ENCODE data around the gene SIRT3.
"Not testable (repeated sequence)": the region's sequence is repeated elsewhere in the genome, so short reads cannot be mapped to it uniquely, and the experiment has no call there.

The SIRT3 gene

DNA sequence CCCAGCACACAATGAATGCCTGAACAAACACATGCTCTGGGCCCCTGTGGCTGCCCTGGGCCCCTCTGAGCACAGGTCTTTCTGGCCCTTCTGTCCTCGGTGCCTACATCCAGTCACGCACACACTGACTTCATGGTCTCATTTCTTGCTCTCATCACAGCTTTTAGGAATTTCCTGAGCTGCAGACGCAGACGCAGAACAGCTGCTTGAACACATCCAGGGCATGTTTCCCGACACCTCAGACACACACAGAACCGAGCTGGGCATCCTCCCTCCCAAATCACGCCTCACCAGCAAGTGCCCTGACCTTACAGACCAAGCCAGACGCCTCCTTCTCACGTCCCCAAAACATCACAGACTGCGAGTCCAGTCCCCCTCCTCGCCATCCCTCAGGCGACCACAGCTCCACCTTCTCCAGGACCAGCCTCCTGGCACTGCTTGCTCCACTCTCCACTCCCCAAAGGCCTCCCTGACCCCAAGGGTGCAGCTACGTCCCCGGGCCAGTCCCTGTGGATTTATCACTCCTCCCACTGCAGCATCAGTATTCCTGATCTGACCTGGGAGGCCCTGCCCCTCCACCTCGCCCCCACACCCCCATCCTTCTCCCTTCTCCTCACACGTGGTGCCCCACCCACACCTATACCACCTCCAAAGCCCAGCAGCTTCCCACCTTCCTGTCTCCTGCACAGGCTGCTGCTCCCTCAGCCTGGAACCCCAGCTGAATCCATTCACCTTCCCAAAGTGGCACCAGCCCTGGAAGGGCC, 12.9 kb downstream of the SIRT3 start:
- H3K4me3 ChIP-seq (ENCODE audit: low read length), result no peak overlapping the region
- H3K36me3 ChIP-seq (replicated peaks; ENCODE audit: insufficient read depth, low read length), result no peaks in the 10 kb centered on the region
- no peak overlapping the region for H3K4me2 ChIP-seq (ENCODE audit: low read depth, low read length)
- no peaks in the 10 kb centered on the region for H3K9me3 ChIP-seq (replicated peaks; ENCODE audit: insufficient read depth, low read length)
- H4K20me1 ChIP-seq (ENCODE audit: insufficient read depth, low read length), result no peaks in the 10 kb centered on the region
- no peak for DNase-seq
- H3F3A ChIP-seq (ENCODE audit: insufficient read depth, low read length), result no peaks in the 10 kb centered on the region
- H3K4me1 ChIP-seq (ENCODE audit: low read length), result no peaks in the 10 kb centered on the region
- H3K79me2 ChIP-seq (ENCODE audit: low read length), result no peaks in the 10 kb centered on the region
- H3K27ac ChIP-seq (ENCODE audit: low read length), result no peak overlapping the region
- no peak overlapping the region for H2AFZ ChIP-seq (ENCODE audit: low read length)
- no peak for TF ChIP-seq EZH2 (optimal IDR thresholded peaks at IDR 0.05; ENCODE audit: low read depth, low read length)
- TF ChIP-seq, protein P1, sequence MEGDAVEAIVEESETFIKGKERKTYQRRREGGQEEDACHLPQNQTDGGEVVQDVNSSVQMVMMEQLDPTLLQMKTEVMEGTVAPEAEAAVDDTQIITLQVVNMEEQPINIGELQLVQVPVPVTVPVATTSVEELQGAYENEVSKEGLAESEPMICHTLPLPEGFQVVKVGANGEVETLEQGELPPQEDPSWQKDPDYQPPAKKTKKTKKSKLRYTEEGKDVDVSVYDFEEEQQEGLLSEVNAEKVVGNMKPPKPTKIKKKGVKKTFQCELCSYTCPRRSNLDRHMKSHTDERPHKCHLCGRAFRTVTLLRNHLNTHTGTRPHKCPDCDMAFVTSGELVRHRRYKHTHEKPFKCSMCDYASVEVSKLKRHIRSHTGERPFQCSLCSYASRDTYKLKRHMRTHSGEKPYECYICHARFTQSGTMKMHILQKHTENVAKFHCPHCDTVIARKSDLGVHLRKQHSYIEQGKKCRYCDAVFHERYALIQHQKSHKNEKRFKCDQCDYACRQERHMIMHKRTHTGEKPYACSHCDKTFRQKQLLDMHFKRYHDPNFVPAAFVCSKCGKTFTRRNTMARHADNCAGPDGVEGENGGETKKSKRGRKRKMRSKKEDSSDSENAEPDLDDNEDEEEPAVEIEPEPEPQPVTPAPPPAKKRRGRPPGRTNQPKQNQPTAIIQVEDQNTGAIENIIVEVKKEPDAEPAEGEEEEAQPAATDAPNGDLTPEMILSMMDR (IDR thresholded peaks at IDR 0.05; ENCODE audit: low read length), result no peak
- no peak for TF ChIP-seq EZH2phosphoT487 (IDR thresholded peaks at IDR 0.05; ENCODE audit: low read length)
- H3K9me2 ChIP-seq (replicated peaks; ENCODE audit: insufficient read depth, low read length), result no peaks in the 10 kb centered on the region
- no peaks in the 10 kb centered on the region for H3K27me3 ChIP-seq (replicated peaks; ENCODE audit: insufficient read depth, low read length)
- H3K9ac ChIP-seq (ENCODE audit: low read length), result no peak overlapping the region

DNA sequence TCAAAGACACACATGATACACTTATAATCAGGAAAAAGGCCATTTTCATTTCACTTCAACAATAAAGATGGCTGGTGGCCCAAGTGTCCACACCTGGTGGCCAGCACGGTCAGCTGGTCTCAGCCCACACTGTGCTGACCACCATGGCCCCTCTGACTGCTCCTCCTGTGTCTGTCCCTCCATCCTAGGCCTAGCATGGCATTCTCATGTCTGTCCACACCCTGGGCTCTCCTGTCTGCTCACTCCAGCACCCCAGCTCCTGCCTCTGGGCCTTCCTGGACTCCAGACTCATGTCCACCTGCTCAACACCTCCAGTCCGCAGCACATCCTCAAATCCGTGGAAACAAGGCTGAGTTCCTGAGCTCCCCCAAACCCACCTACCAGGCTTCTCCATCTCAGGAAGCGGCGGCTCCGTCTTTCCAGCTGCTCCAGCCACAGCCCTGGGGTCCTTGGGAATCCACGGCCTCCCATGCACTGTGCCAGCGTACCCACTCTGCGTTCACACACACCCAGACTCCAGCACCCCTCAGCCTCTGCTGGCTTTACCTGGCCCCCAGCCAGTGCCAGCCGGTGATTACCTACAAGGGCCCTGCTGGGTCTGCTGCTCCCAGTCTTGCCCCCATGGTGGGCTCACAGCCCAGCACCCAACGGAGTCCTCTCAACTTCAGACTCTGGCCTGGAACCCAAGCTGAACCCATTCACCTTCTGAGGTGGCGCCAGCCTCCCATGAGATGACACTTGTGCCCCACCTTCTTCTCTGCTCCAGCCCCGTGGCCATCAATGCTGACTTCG, 13.9 kb downstream of the SIRT3 start:
- Histone ChIP-seq H3F3A (ENCODE audit: insufficient read depth, low read length) (no peaks in the 10 kb centered on the region), H4K20me1 (ENCODE audit: insufficient read depth, low read length) (no peaks in the 10 kb centered on the region), H2AFZ (ENCODE audit: low read length) (no peak overlapping the region), H3K79me2 (ENCODE audit: low read length) (no peaks in the 10 kb centered on the region), H3K9ac (ENCODE audit: low read length) (no peak overlapping the region), H3K9me2 (replicated peaks; ENCODE audit: insufficient read depth, low read length) (no peaks in the 10 kb centered on the region), H3K4me1 (ENCODE audit: low read length) (no peaks in the 10 kb centered on the region), H3K27me3 (replicated peaks; ENCODE audit: insufficient read depth, low read length) (no peaks in the 10 kb centered on the region), H3K9me3 (replicated peaks; ENCODE audit: insufficient read depth, low read length) (no peaks in the 10 kb centered on the region), H3K36me3 (replicated peaks; ENCODE audit: insufficient read depth, low read length) (no peaks in the 10 kb centered on the region), H3K27ac (ENCODE audit: low read length) (no peak overlapping the region), H3K4me2 (ENCODE audit: low read depth, low read length) (no peak overlapping the region), H3K4me3 (ENCODE audit: low read length) (no peak overlapping the region)
- no peak for DNase-seq
- no peak for TF ChIP-seq EZH2 (optimal IDR thresholded peaks at IDR 0.05; ENCODE audit: low read depth, low read length)
- TF ChIP-seq, protein P1 (IDR thresholded peaks at IDR 0.05; ENCODE audit: low read length), result no peak

DNA sequence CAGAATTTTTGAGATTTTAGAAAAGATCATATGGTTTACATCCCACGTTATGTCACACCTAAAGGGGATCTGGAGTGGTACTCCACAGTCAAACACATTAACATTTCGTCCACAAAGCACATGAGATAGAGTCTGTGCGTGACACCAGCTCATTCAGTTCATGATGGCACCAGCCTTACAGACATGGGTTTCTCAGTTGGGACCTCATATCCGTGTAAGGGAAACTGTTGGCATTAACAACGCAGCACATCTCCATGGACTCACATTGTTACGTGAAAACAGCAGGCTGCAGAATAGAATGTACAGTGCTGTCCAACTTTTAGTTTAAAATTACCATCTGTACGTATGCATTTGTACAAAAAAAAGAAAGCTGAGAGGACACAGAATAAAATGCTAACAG, 14.6 kb downstream of the SIRT3 start:
- no peak overlapping the region for H3K4me2 ChIP-seq (ENCODE audit: low read depth, low read length)
- no peaks in the 10 kb centered on the region for H3K36me3 ChIP-seq (replicated peaks; ENCODE audit: insufficient read depth, low read length)
- H4K20me1 ChIP-seq (ENCODE audit: insufficient read depth, low read length), result no peaks in the 10 kb centered on the region
- TF ChIP-seq EZH2phosphoT487 (IDR thresholded peaks at IDR 0.05; ENCODE audit: low read length) (no peak), EZH2 (optimal IDR thresholded peaks at IDR 0.05; ENCODE audit: low read depth, low read length) (no peak)
- TF ChIP-seq, protein P1 (IDR thresholded peaks at IDR 0.05; ENCODE audit: low read length), result no peak
- no peak for DNase-seq
- H2AFZ ChIP-seq (ENCODE audit: low read length), result no peak overlapping the region
- H3K4me3 ChIP-seq (ENCODE audit: low read length), result no peak overlapping the region
- H3K9me3 ChIP-seq (replicated peaks; ENCODE audit: insufficient read depth, low read length), result no peaks in the 10 kb centered on the region
- H3K27me3 ChIP-seq (replicated peaks; ENCODE audit: insufficient read depth, low read length), result no peaks in the 10 kb centered on the region
- H3F3A ChIP-seq (ENCODE audit: insufficient read depth, low read length), result no peaks in the 10 kb centered on the region
- no peaks in the 10 kb centered on the region for H3K79me2 ChIP-seq (ENCODE audit: low read length)
- H3K27ac ChIP-seq (ENCODE audit: low read length), result no peak overlapping the region
- no peaks in the 10 kb centered on the region for H3K4me1 ChIP-seq (ENCODE audit: low read length)
- H3K9me2 ChIP-seq (replicated peaks; ENCODE audit: insufficient read depth, low read length), result no peaks in the 10 kb centered on the region
- no peak overlapping the region for H3K9ac ChIP-seq (ENCODE audit: low read length)

DNA sequence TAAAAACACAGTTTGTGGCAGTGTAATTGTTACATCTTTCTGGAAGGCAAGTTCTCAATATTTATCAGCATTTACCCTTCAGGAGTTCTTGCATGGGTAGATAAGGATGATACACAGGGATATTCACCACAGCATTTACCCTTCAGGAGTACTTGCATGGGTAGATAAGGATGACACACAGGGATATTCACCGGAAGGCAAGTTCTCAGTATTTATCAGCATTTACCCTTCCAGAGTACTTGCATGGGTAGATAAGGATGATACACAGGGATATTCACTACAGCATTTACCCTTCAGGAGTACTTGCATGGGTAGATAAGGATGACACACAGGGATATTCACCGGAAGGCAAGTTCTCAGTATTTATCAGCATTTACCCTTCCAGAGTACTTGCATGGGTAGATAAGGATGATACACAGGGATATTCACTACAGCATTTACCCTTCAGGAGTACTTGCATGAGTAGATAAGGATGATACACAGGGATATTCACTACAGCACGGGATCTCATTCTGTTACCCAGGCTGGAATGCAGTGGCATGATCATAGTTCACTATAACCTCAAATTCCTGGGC, 15.4 kb downstream of the SIRT3 start:
- not testable (repeated sequence) for H3K4me1 ChIP-seq (ENCODE audit: low read length); H3K9ac ChIP-seq (ENCODE audit: low read length); H3K36me3 ChIP-seq (replicated peaks; ENCODE audit: insufficient read depth, low read length); DNase-seq; H3K9me3 ChIP-seq (replicated peaks; ENCODE audit: insufficient read depth, low read length); H3K4me2 ChIP-seq (ENCODE audit: low read depth, low read length); H3K79me2 ChIP-seq (ENCODE audit: low read length); H3K27me3 ChIP-seq (replicated peaks; ENCODE audit: insufficient read depth, low read length); H4K20me1 ChIP-seq (ENCODE audit: insufficient read depth, low read length); H3F3A ChIP-seq (ENCODE audit: insufficient read depth, low read length); H3K27ac ChIP-seq (ENCODE audit: low read length); H3K4me3 ChIP-seq (ENCODE audit: low read length); H3K9me2 ChIP-seq (replicated peaks; ENCODE audit: insufficient read depth, low read length); H2AFZ ChIP-seq (ENCODE audit: low read length)
